Activated B cell treated with CpG ODN at 0.5 μM for 24 hours (primary cell): Measurements from ENCODE around the gene PGR. TPM values are rescaled to one million over a fixed set of nuclear protein-coding genes. Genes with fewer than 3 reads are reported as not detected.

Source experiments
- ATAC-seq: fragments of 200-7000 bp; cut with Tn5 transposase; one replicate; pipeline ENCODE4 v1.10.0; 2021; ENCODE audit warnings: low read depth, mild to moderate bottlenecking, moderate library complexity
- CTCF ChIA-PET: fragments of 350-600 bp; sonication (Branson Sonifier 250); formaldehyde crosslinking; loops from one replicate; lab custom pipeline; 2021; ENCODE audit warnings: antibody characterized with exemption; lab: Charles Lee
- POLR2A ChIA-PET: fragments of 350-600 bp; sonication (Branson Sonifier 250); formaldehyde crosslinking; loops from one replicate; lab custom pipeline; 2021; ENCODE audit warnings: antibody characterized with exemption; lab: Charles Lee
- DNase-seq: peaks from one replicate; pipeline ENCODE4 v3.0.0; 2022
- H3K27ac Mint-ChIP-seq: one replicate; pipeline ENCODE4 v1.8.0; 2020; ENCODE audit warnings: mixed read lengths
- H3K27me3 Mint-ChIP-seq: one replicate; pipeline ENCODE4 v1.8.0; 2021; ENCODE audit warnings: mixed read lengths
- H3K36me3 Mint-ChIP-seq: one replicate; pipeline ENCODE4 v1.8.0; 2021; ENCODE audit warnings: low read depth, mixed read lengths
- H3K4me1 Mint-ChIP-seq: one replicate; pipeline ENCODE4 v1.8.0; 2021; ENCODE audit warnings: mixed read lengths
- H3K4me3 Mint-ChIP-seq: one replicate; pipeline ENCODE4 v1.8.0; 2020; ENCODE audit warnings: mild to moderate bottlenecking, mixed read lengths
- H3K9me3 Mint-ChIP-seq: one replicate; pipeline ENCODE4 v1.8.0; 2020; ENCODE audit warnings: mixed read lengths
- intact Hi-C: fragments of 100-400 bp; cut with micrococcal nuclease; formaldehyde crosslinking; loops from one replicate; pipeline ENCODE4 v1.15.1; 2024
- total RNA-seq: library from RNA; stranded (reverse); gene quantifications from 2 replicates; pipeline ENCODE4 v1.2.3, GENCODE V29; 2022
- TF ChIP-seq, protein P1 (sequence below): fragments of 200-600 bp; IDR thresholded peaks from one replicate; pipeline ENCODE4 v1.8.0; 2022; ENCODE audit warnings: antibody characterized with exemption, mild to moderate bottlenecking

PGR gene
- total RNA-seq, 1 donor from 2014 or later, result not detected

DNA sequence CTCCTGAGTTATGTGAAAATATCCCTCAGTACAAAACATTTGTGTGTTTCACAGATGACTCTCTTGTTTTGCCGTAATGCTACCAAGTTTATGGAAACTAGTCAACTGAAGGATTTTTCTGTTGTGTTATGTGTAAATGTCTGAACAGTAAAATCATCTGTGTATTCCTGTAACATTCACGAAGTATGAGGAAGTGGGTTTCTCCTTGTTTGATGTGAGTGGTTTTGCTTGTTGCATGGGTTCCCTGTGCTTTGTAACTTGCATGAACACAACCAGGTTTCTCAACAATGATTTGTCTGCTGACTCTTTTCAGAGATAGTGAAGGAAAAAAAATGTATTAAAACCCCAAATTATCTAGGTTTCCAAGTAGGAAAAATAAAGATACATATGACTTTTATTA, 138.1 kb downstream of the PGR start:
- H3K36me3 Mint-ChIP-seq, result no peaks in the 10 kb centered on the region
- no peak for ATAC-seq
- no peaks in the 10 kb centered on the region for H3K27me3 Mint-ChIP-seq
- TF ChIP-seq, protein P1, sequence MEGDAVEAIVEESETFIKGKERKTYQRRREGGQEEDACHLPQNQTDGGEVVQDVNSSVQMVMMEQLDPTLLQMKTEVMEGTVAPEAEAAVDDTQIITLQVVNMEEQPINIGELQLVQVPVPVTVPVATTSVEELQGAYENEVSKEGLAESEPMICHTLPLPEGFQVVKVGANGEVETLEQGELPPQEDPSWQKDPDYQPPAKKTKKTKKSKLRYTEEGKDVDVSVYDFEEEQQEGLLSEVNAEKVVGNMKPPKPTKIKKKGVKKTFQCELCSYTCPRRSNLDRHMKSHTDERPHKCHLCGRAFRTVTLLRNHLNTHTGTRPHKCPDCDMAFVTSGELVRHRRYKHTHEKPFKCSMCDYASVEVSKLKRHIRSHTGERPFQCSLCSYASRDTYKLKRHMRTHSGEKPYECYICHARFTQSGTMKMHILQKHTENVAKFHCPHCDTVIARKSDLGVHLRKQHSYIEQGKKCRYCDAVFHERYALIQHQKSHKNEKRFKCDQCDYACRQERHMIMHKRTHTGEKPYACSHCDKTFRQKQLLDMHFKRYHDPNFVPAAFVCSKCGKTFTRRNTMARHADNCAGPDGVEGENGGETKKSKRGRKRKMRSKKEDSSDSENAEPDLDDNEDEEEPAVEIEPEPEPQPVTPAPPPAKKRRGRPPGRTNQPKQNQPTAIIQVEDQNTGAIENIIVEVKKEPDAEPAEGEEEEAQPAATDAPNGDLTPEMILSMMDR, result no peak
- CTCF ChIA-PET, result no interaction called here
- no peaks in the 10 kb centered on the region for H3K4me1 Mint-ChIP-seq
- intact Hi-C loops, result no loop called here
- H3K27ac Mint-ChIP-seq, result no peak overlapping the region
- POLR2A ChIA-PET, result no interaction called here
- H3K9me3 Mint-ChIP-seq, result no peaks in the 10 kb centered on the region
- DNase-seq, result no peak
- H3K4me3 Mint-ChIP-seq, result no peak overlapping the region

DNA sequence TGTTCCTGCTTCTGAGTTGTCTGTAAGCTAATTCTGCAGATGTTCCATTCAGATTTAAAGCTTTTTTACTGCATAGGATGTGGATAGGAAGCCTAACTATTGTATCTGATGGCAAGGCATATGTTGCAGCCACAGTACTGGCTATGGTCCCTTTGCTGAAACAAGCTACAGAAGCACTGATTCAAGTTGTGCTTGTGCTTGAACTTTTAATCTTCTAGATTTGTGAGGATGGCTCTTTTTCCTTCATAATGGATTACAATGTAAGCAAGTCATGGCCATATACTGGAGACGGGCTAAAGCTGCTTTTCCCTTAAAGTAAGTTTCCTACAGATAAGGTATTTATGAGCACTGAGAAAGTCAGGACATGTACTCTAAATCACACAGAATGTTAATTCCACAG, 138.7 kb downstream of the PGR start:
- Mint-ChIP-seq H3K27me3 (no peaks in the 10 kb centered on the region), H3K9me3 (no peaks in the 10 kb centered on the region), H3K4me1 (no peaks in the 10 kb centered on the region), H3K4me3 (no peak overlapping the region), H3K36me3 (no peaks in the 10 kb centered on the region), H3K27ac (no peak overlapping the region)
- TF ChIP-seq, protein P1, result no peak
- ChIA-PET POLR2A (no interaction called here), CTCF (no interaction called here)
- no peak for DNase-seq
- intact Hi-C loops, result no loop called here
- no peak for ATAC-seq

DNA sequence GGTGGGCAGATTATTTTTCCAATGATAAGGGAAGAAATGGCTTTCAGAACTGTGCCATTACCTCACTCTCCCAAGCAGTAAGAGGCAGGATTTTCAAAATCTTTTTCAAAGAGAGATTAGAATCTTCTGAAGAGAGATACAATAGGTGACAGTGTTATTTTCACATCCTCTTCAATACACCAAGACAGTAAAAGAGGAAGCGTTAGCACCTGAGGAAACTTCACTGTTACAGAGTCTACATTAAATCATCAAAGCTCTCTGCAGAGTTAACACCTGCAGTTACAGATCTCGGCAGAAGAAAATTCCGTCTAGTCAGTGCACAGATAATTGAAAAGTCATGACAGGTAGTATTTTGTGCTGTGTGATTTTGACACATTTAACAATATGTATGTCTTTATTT, 144.9 kb downstream of the PGR start:
- ATAC-seq (no peak), DNase-seq (no peak)
- H3K9me3 Mint-ChIP-seq, result no peaks in the 10 kb centered on the region
- no peak overlapping the region for H3K27ac Mint-ChIP-seq
- POLR2A ChIA-PET, result no interaction called here
- no peaks in the 10 kb centered on the region for H3K27me3 Mint-ChIP-seq
- H3K36me3 Mint-ChIP-seq, result no peaks in the 10 kb centered on the region
- TF ChIP-seq, protein P1, result no peak
- peaks cover 7% of the 10 kb centered on the region for H3K4me1 Mint-ChIP-seq
- H3K4me3 Mint-ChIP-seq, result no peak overlapping the region
- CTCF ChIA-PET, result no interaction called here
- intact Hi-C loops, result no loop called here

DNA sequence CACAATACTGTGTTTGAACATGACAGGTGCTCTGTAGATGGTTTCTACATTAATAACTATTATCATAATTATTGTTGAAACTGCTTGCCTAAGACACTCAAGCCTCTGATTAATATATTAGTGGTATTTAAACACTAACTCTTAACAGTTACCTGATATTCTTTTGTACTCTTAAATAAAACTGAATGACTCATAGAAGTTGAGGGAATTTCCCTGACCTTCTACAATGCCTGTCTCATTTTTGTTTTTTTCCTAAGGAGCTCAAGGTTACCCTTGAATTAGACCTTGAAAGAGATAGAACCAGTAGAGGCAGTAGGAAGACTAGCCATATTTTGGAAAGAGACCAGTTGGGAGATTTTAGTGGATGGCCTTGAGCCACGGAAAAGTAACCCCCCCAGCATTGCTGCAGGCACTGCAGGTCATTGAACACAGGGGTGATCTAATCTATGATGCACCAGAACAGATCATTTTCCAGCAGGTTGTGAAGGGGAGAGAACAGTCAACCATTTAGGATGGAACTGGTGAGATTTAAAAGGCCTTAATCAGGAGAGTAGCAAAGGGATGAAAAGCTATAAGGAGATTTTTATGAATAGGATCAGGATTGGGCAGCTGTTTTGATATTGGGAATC, 148.3 kb downstream of the PGR start:
- intact Hi-C loops, result loop anchor here (2.0 kb wide), 1 partner anchor 455 kb away; no protein-coding TSS in a partner anchor
- ChIA-PET CTCF (interaction anchor here (1.0 kb wide), 1 partner anchor 1026 kb away, joined by 4 read pairs; no protein-coding TSS in a partner anchor), POLR2A (no interaction called here)
- DNase-seq, result no peak
- H3K4me1 Mint-ChIP-seq, result peaks cover 7% of the 10 kb centered on the region
- no peak overlapping the region for H3K4me3 Mint-ChIP-seq
- TF ChIP-seq, protein P1, result no peak
- H3K9me3 Mint-ChIP-seq, result no peaks in the 10 kb centered on the region
- no peaks in the 10 kb centered on the region for H3K27me3 Mint-ChIP-seq
- H3K36me3 Mint-ChIP-seq, result peaks cover 9% of the 10 kb centered on the region
- H3K27ac Mint-ChIP-seq, result no peak overlapping the region
- ATAC-seq, result no peak

DNA sequence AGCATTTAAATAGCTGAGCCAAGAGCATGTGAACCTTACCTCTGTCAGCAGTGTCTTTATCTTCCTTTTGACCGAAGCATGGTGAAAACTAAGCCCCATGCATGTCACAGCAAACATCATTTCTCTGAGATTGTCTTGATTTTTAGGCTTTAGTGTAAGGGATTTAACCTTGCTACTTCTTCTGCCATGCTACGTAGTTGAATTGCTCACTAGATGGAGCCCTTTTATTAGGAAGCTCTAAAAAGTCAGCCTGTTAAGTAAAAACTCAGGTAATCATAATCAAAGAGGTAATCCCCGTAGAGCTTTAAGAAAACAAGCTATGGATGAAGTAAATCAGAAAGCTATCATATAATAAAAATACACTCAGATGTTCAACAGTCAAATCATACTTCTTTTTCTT, 149.5 kb downstream of the PGR start:
- H3K27me3 Mint-ChIP-seq, result no peaks in the 10 kb centered on the region
- ChIA-PET CTCF (no interaction called here), POLR2A (no interaction called here)
- H3K4me1 Mint-ChIP-seq, result peaks cover 7% of the 10 kb centered on the region
- no peak overlapping the region for H3K4me3 Mint-ChIP-seq
- peaks cover 14% of the 10 kb centered on the region for H3K36me3 Mint-ChIP-seq
- intact Hi-C loops, result loop anchor here (2.0 kb wide), 1 partner anchor 457 kb away; no protein-coding TSS in a partner anchor
- no peak overlapping the region for H3K27ac Mint-ChIP-seq
- TF ChIP-seq, protein P1, result no peak
- no peak for ATAC-seq
- no peak for DNase-seq
- no peaks in the 10 kb centered on the region for H3K9me3 Mint-ChIP-seq
